Neural crest cell (in vitro differentiated cells): Measurements from ENCODE around the gene ANK3. TPM values are rescaled to one million over a fixed set of nuclear protein-coding genes. Genes with fewer than 3 reads are reported as not detected.

Experiments
- DNase-seq: peaks from one replicate; pipeline ENCODE4 v3.0.0; 2021; ENCODE audit warnings: low read depth, mixed read lengths, low spot score
- H3K27ac Mint-ChIP-seq: one replicate; pipeline ENCODE4 v1.8.0; 2021; ENCODE audit warnings: mild to moderate bottlenecking, mixed read lengths; ENCODE audit not compliant: unreplicated experiment
- H3K27me3 Mint-ChIP-seq: 2 replicates; pipeline ENCODE4 v1.8.0; 2021; ENCODE audit warnings: low read depth, mild to moderate bottlenecking, mixed read lengths
- H3K36me3 Mint-ChIP-seq: 2 replicates; pipeline ENCODE4 v1.8.0; 2021; ENCODE audit warnings: low read depth, mild to moderate bottlenecking, mixed read lengths
- H3K4me1 Mint-ChIP-seq: 2 replicates; pipeline ENCODE4 v1.8.0; 2021; ENCODE audit warnings: mixed read lengths
- H3K4me3 Mint-ChIP-seq: one replicate; pipeline ENCODE4 v1.8.0; 2021; ENCODE audit warnings: mild to moderate bottlenecking, mixed read lengths
- H3K9me3 Mint-ChIP-seq: 2 replicates; pipeline ENCODE4 v1.8.0; 2021; ENCODE audit warnings: mixed read lengths
- CTCF ChIP-seq: fragments of 200-600 bp; sonication (generic); conservative IDR thresholded peaks from 2 replicates; pipeline ENCODE4 v1.5.0; 2021; ENCODE audit warnings: antibody characterized with exemption, mild to moderate bottlenecking
- total RNA-seq: library from RNA; stranded (reverse); gene quantifications from 2 replicates; pipeline ENCODE4 v1.2.1, GENCODE V29; 2021

Gene ANK3
- total RNA-seq, 1 donor from 2014 or later = 45.2 TPM

- TF ChIP-seq CTCF = no peak
- no peaks in the 10 kb centered on the region for H3K36me3 Mint-ChIP-seq
- H3K27me3 Mint-ChIP-seq = no peaks in the 10 kb centered on the region
- no peak overlapping the region for H3K27ac Mint-ChIP-seq
- no peak overlapping the region for H3K4me3 Mint-ChIP-seq
- H3K9me3 Mint-ChIP-seq = no peaks in the 10 kb centered on the region
- H3K4me1 Mint-ChIP-seq = peaks cover 12% of the 10 kb centered on the region
- DNase-seq = no peak
These were observed 85.9 kb downstream of the ANK3 start for GRCh38 chr10:60303778-60304177.

DNA sequence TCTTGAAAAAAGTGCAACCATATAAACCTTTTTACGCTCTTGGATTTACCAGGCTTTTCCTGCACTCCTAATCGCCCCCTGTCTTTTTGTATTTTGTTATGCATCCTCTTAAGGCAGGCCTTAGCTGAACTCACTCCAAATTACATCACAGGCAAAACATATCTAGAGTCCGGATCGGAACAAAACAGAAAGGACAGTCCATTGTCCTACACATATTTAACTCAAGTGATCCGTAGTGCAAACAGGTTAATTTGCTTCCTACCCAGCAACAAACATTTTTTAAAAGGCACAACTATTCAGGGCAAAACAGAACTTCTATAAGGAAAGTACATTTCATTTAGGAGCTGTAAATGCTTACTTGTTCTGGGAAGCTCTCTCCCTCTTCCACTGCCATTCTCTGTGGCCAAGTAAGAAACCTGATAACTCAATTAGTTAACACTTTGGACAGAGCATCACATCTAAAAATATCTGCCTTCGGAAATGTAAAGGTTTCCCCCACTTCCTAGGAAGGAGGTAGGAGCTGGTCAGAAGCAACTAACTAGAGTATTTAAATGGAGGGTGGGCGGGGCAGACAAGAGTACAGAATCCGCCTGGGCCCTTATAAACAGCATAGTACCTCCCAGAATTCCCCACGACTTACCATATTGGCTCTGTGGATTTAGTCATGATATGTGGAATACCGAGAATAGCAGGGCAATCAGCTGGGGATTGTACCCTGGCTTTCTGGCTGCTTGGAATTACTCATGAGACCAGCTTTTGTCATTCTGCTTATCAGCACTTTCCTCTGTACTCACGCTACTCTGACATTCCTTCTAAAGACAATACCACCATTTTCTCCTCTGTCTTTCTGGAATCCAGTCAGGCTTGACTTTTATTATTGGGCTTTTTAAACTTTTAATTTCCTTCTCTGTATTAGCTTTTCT is 89.5 kb downstream of the ANK3 start:
- no peak for DNase-seq
- H3K4me1 Mint-ChIP-seq = peaks cover 17% of the 10 kb centered on the region
- H3K36me3 Mint-ChIP-seq = no peaks in the 10 kb centered on the region
- no peaks in the 10 kb centered on the region for H3K27me3 Mint-ChIP-seq
- no peak overlapping the region for H3K4me3 Mint-ChIP-seq
- H3K27ac Mint-ChIP-seq = no peak overlapping the region
- TF ChIP-seq CTCF = no peak
- no peaks in the 10 kb centered on the region for H3K9me3 Mint-ChIP-seq

GRCh38 chr10:60299390-60299778 is 90.3 kb downstream of the ANK3 start:
- TF ChIP-seq CTCF = no peak
- no peak for DNase-seq
- H3K4me3 Mint-ChIP-seq = no peak overlapping the region
- H3K9me3 Mint-ChIP-seq = no peaks in the 10 kb centered on the region
- H3K27me3 Mint-ChIP-seq = no peaks in the 10 kb centered on the region
- no peak overlapping the region for H3K27ac Mint-ChIP-seq
- no peaks in the 10 kb centered on the region for H3K36me3 Mint-ChIP-seq
- peaks cover 17% of the 10 kb centered on the region for H3K4me1 Mint-ChIP-seq

GRCh38 chr10:60298408-60299389 is 91.0 kb downstream of the ANK3 start:
- no peaks in the 10 kb centered on the region for H3K9me3 Mint-ChIP-seq
- H3K4me1 Mint-ChIP-seq = peaks cover 17% of the 10 kb centered on the region
- H3K27ac Mint-ChIP-seq = no peak overlapping the region
- no peak for TF ChIP-seq CTCF
- no peak overlapping the region for H3K4me3 Mint-ChIP-seq
- H3K27me3 Mint-ChIP-seq = no peaks in the 10 kb centered on the region
- no peak for DNase-seq
- no peaks in the 10 kb centered on the region for H3K36me3 Mint-ChIP-seq

- no peaks in the 10 kb centered on the region for H3K36me3 Mint-ChIP-seq
- peaks cover 17% of the 10 kb centered on the region for H3K4me1 Mint-ChIP-seq
- no peak overlapping the region for H3K4me3 Mint-ChIP-seq
- no peak overlapping the region for H3K27ac Mint-ChIP-seq
- DNase-seq = no peak
- no peak for TF ChIP-seq CTCF
- H3K9me3 Mint-ChIP-seq = no peaks in the 10 kb centered on the region
- no peaks in the 10 kb centered on the region for H3K27me3 Mint-ChIP-seq
These were observed 93.6 kb downstream of the ANK3 start for GRCh38 chr10:60296073-60296472.
